ENCODE results near the gene FCHSD2. TPM values are rescaled to one million over a fixed set of nuclear protein-coding genes. Genes with fewer than 3 reads are reported as not detected.

Gene FCHSD2
- total and polyA plus RNA-seq, 2 of the 13 experiments (the other 11 are each of a cell fraction or from before 2014, with no cell fraction given), result 20.5 to 24.8 TPM

DNA sequence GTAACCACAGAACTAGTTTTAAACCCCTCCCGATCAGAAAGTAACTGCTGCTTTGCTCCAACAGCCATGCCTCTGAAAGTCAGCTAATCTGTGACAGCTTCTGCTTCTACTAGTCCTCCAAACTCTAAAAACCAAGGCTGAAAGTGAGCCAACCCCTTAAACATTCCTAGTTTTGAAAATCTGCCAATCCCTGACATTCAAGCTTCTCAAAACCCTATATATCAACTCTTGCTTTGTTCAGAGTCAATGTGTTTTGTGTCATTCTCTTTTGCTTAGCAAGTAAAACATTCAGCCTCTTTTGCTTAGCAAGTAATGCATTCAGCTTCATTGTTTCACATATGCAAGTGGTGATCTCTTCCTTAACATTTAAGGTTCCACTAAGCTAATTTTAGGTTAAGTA is 271.0 kb downstream of the FCHSD2 start:
- Histone ChIP-seq H3K9me3 (ENCODE audit: low read length) (no peaks in the 10 kb centered on the region), H3K27me3 (ENCODE audit: control insufficient read depth in 1 of 2, insufficient read depth in 2 of 2, low read length in 2 of 2) (no peaks in the 10 kb centered on the region), H4K20me1 (ENCODE audit: insufficient read depth, low read length) (no peaks in the 10 kb centered on the region), H3K9ac (ENCODE audit: insufficient read depth, low read depth, low read length) (no peak overlapping the region), H3K27ac (ENCODE audit: extremely low read length, insufficient read depth, low read length) (no peak overlapping the region), H3K4me2 (ENCODE audit: low read depth, low read length) (no peak overlapping the region), H2AFZ (ENCODE audit: low read length) (no peak overlapping the region), H3K79me2 (ENCODE audit: insufficient read depth, low read length) (no peaks in the 10 kb centered on the region), H3K4me3 (replicated peaks in 1 of 3; ENCODE audit: insufficient read depth in 1 of 3, low read depth in 2 of 3, low read length in 3 of 3) (no peak overlapping the region), H3K36me3 (replicated peaks in 1 of 2; ENCODE audit: control insufficient read depth in 1 of 2, insufficient read depth in 2 of 2, low read length in 2 of 2) (peaks cover 15 to 58% of the 10 kb centered on the region in 2 experiments), H3K4me1 (ENCODE audit: insufficient read depth, low read length) (no peaks in the 10 kb centered on the region)
- DNase-seq (ENCODE audit: low spot score), result no peak
- in situ Hi-C loops (cut with HindIII; ENCODE audit: extremely low pct_ligation_motif_present, low pct_unique_long_range_greater_than_20kb), result no loop called here
- ChIA-PET CTCF (ENCODE audit: low intra/inter-chr PET ratio, low total read pairs) (no interaction called here), POLR2A (no interaction called here)
- intact Hi-C loops (cut with micrococcal nuclease; ENCODE audit: unreplicated experiment), result no loop called here
- ATAC-seq, result no peak
- TF ChIP-seq MYNN (CRISPR knock-in tag; IDR thresholded peaks at IDR 0.05; ENCODE audit: low read depth) (no peak), ZNF562 (CRISPR knock-in tag; IDR thresholded peaks at IDR 0.05; ENCODE audit: borderline replicate concordance) (no peak), RBFOX2 (IDR thresholded peaks at IDR 0.05; ENCODE audit: low read depth, low read length) (no peak), WIZ (CRISPR knock-in tag; IDR thresholded peaks at IDR 0.05) (no peak), TCF12 (IDR thresholded peaks at IDR 0.05) (no peak), TCF12 (CRISPR knock-in tag; IDR thresholded peaks at IDR 0.05) (no peak), FOXP1 (IDR thresholded peaks at IDR 0.05) (no peak), FOXP1 (CRISPR knock-in tag; IDR thresholded peaks at IDR 0.05) (no peak), ZNF556 (CRISPR knock-in tag; IDR thresholded peaks at IDR 0.05; ENCODE audit: borderline replicate concordance) (no peak), ZBTB3 (CRISPR knock-in tag; IDR thresholded peaks at IDR 0.05; ENCODE audit: borderline replicate concordance, low read depth) (no peak), ZNF550 (CRISPR knock-in tag; IDR thresholded peaks at IDR 0.05; ENCODE audit: borderline replicate concordance) (no peak), GTF2F1 (IDR thresholded peaks at IDR 0.05; ENCODE audit: low read length) (no peak), ZBTB20 (CRISPR knock-in tag; IDR thresholded peaks at IDR 0.05; ENCODE audit: borderline replicate concordance, low read depth) (no peak), ZNF224 (CRISPR knock-in tag; IDR thresholded peaks at IDR 0.05) (no peak), ZNF3 (CRISPR knock-in tag; IDR thresholded peaks at IDR 0.05) (no peak)
- TF ChIP-seq, protein P1, sequence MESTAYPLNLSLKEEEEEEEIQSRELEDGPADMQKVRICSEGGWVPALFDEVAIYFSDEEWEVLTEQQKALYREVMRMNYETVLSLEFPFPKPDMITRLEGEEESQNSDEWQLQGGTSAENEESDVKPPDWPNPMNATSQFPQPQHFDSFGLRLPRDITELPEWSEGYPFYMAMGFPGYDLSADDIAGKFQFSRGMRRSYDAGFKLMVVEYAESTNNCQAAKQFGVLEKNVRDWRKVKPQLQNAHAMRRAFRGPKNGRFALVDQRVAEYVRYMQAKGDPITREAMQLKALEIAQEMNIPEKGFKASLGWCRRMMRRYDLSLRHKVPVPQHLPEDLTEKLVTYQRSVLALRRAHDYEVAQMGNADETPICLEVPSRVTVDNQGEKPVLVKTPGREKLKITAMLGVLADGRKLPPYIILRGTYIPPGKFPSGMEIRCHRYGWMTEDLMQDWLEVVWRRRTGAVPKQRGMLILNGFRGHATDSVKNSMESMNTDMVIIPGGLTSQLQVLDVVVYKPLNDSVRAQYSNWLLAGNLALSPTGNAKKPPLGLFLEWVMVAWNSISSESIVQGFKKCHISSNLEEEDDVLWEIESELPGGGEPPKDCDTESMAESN (CRISPR knock-in tag; conservative IDR thresholded peaks at IDR 0.05), result no peak
- TF ChIP-seq, protein P2, sequence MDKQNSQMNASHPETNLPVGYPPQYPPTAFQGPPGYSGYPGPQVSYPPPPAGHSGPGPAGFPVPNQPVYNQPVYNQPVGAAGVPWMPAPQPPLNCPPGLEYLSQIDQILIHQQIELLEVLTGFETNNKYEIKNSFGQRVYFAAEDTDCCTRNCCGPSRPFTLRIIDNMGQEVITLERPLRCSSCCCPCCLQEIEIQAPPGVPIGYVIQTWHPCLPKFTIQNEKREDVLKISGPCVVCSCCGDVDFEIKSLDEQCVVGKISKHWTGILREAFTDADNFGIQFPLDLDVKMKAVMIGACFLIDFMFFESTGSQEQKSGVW (CRISPR knock-in tag; IDR thresholded peaks at IDR 0.05; ENCODE audit: borderline replicate concordance), result no peak
- TF ChIP-seq, protein P3, sequence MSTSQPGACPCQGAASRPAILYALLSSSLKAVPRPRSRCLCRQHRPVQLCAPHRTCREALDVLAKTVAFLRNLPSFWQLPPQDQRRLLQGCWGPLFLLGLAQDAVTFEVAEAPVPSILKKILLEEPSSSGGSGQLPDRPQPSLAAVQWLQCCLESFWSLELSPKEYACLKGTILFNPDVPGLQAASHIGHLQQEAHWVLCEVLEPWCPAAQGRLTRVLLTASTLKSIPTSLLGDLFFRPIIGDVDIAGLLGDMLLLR (CRISPR knock-in tag; IDR thresholded peaks at IDR 0.05), result no peak
- TF ChIP-seq, protein P4, sequence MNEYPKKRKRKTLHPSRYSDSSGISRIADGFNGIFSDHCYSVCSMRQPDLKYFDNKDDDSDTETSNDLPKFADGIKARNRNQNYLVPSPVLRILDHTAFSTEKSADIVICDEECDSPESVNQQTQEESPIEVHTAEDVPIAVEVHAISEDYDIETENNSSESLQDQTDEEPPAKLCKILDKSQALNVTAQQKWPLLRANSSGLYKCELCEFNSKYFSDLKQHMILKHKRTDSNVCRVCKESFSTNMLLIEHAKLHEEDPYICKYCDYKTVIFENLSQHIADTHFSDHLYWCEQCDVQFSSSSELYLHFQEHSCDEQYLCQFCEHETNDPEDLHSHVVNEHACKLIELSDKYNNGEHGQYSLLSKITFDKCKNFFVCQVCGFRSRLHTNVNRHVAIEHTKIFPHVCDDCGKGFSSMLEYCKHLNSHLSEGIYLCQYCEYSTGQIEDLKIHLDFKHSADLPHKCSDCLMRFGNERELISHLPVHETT (CRISPR knock-in tag; conservative IDR thresholded peaks at IDR 0.05), result no peak
- no peak for FAIRE-seq
- 100% methylated on average over 1 of the region's 1 CpG for WGBS (ENCODE audit: low lambda C conversion rate)
- no TSS peak for BruUV-seq (replicated peaks)
